Measurements from ENCODE around the gene AP5M1.
"Not testable (repeated sequence)": the region's sequence is repeated elsewhere in the genome, so short reads cannot be mapped to it uniquely, and the experiment has no call there.

AP5M1 gene

GRCh38 chr14:57268161-57269069 is at the start of gene AP5M1, which contains the start of gene EXOC5:
Gene AP5M1 (plus strand): TSS chr14:57268971. CDS start chr14:57269315, 344 bp downstream.
Gene EXOC5 (minus strand): TSS chr14:57268905. CDS start chr14:57268648, 257 bp downstream.
- DNase-seq, result peak; percentile 78 to 82 (median 80)

GRCh38 chr14:57221931-57222330 is 46.8 kb upstream of the AP5M1 start:
- no peak for DNase-seq

- DNase-seq, result no peak
Observed at GRCh38 chr14:57227083-57227482, 41.7 kb upstream of the AP5M1 start.

GRCh38 chr14:57228320-57228719 is 40.5 kb upstream of the AP5M1 start:
- not testable (repeated sequence) for DNase-seq

GRCh38 chr14:57232006-57232405 is 36.8 kb upstream of the AP5M1 start:
- DNase-seq, result no peak

- not testable (repeated sequence) for DNase-seq
Observed at GRCh38 chr14:57240115-57240514, 28.7 kb upstream of the AP5M1 start.

GRCh38 chr14:57243320-57243719 is 25.5 kb upstream of the AP5M1 start:
- no peak for DNase-seq

GRCh38 chr14:57244106-57244505 is 24.7 kb upstream of the AP5M1 start:
- DNase-seq, result no peak

GRCh38 chr14:57245941-57246340 is 22.8 kb upstream of the AP5M1 start:
- no peak for DNase-seq

GRCh38 chr14:57246933-57247657 is 21.7 kb upstream of the AP5M1 start:
- no peak for DNase-seq

- DNase-seq, result no peak
Observed at GRCh38 chr14:57254884-57255283, 13.9 kb upstream of the AP5M1 start.

GRCh38 chr14:57258221-57258620 is 10.6 kb upstream of the AP5M1 start:
- not testable (repeated sequence) for DNase-seq

- DNase-seq, result no peak
Observed at GRCh38 chr14:57259672-57260071, 9.1 kb upstream of the AP5M1 start.

GRCh38 chr14:57261604-57262003 is 7.2 kb upstream of the AP5M1 start:
- no peak for DNase-seq

- DNase-seq, result no peak
Observed at GRCh38 chr14:57262117-57262516, 6.7 kb upstream of the AP5M1 start.

GRCh38 chr14:57266065-57266464 is 2.7 kb upstream of the AP5M1 start:
- no peak for DNase-seq

- no peak for DNase-seq
Observed at GRCh38 chr14:57273236-57273635, 4.5 kb downstream of the AP5M1 start.

- DNase-seq, result no peak
Observed at GRCh38 chr14:57274551-57274950, 5.8 kb downstream of the AP5M1 start.

GRCh38 chr14:57275023-57275664 is 6.4 kb downstream of the AP5M1 start:
- DNase-seq, result no peak

GRCh38 chr14:57277062-57277461 is 8.3 kb downstream of the AP5M1 start:
- DNase-seq, result no peak

GRCh38 chr14:57287745-57288144 is 19.0 kb downstream of the AP5M1 start:
- no peak for DNase-seq

GRCh38 chr14:57290751-57291150 is 22.0 kb downstream of the AP5M1 start:
- no peak for DNase-seq

Measured in activated CD4-positive, CD25-positive, alpha-beta regulatory T cell (primary cell).